NCI-H1436 (cell line): ENCODE data around the gene TP53BP2.
"Not testable (repeated sequence)": the region's sequence is repeated elsewhere in the genome, so short reads cannot be mapped to it uniquely, and the experiment has no call there.

ENCODE experiments used
- DNase-seq: peaks from one replicate; lab custom pipeline; 2025; lab: John Stamatoyannopoulos, UW

TP53BP2 gene

GRCh38 chr1:223831755-223832636, 13.8 kb downstream of the TP53BP2 start:
- DNase-seq: no peak

DNA sequence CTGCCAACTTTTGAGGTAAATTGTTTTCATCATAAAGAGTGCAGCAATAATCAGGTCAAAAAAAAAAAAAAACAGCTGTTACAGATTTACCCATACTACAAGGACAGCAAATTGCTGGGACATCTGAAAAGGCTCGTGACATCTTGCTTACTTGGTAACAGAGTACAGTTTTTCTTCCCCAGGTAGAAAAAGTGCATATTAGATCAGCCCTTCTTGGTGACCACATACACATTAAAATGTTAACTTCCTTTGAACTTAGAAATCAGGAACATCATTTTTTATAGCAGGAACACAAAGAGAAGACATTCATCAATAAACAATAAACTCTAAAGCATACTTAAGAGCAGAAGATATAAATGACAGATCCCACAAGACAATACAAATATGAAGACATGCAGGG, 16.1 kb downstream of the TP53BP2 start:
- no peak for DNase-seq

GRCh38 chr1:223828162-223828848, 17.4 kb downstream of the TP53BP2 start:
- no peak for DNase-seq

DNA sequence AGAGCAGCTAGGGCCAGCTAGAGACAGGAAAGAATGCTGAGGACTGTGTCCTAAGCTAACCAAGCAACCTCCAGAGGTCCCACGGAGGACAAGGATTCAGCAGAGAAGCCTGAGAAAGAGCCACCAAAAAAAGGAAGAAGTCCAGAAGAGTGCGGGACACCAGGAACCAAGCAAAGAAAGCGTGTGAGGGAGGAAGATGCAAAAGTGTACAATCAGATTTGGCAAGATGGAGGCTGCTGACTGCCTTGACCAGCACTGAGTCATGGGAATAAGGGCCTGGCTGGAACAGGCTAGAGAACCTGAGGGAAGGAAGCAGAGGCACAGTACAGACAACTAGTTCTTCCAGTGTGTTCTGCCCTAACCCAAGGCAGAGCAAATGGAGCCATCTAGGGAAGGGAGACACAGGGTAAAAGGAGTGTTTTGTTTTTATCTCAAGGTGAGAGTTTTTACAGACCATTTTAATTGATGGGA, 18.5 kb downstream of the TP53BP2 start:
- no peak for DNase-seq

- DNase-seq: no peak
These were observed 19.7 kb downstream of the TP53BP2 start for GRCh38 chr1:223825767-223826748.

- no peak for DNase-seq
These were observed 21.0 kb downstream of the TP53BP2 start for GRCh38 chr1:223824712-223825111.

DNA sequence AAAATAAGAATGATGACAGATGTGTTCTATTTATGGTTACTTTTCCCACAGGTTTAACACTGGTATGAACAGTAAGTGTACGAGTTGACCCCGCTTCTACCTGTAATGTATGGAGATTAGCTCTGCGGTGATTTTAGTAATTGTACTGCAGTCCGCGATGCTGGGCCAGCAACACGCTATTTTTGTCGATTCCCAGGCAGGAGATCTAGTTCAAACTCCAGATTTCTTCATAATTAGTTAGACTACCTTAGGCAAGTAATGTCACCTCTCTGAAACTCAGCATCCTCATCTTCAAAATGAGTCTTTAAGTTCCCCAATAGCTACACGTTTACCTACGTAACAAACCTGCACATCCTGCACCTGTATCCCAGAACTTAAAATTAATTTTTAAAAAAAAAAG, 21.5 kb downstream of the TP53BP2 start:
- DNase-seq: no peak

DNA sequence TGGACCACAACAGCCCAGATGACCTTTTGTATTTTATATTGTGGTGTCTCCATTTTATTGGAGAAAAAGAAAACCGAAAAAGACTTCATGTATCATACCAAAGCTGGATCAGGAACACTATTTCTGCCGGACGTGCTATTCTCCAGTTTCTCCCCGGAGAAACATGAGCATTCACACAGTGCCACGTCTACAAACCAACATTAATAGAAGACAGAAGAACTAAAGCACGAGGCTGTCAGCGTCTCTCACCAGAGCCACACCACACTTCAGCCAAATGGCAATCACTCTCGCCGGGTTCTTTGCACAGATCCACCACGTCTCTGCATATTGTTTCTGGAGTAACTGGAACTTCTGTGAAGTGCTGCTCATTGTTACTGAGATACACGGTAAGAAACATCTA, 24.8 kb downstream of the TP53BP2 start:
- DNase-seq: no peak

DNA sequence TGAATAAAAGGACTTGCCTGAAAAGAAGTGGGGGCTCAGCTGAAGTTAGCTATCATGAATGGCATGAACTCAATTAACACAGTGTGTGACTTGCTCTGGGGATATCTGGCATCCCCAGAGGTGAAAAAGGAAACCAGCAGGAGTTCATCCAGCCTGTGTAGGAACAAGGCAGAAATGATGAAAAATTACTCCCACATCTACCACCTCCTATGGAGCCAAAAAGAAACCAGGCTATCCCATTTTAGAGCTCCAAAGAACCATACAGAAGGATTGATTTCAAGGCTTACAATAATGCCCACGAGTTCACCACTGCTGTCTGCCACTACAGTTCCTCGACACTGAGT, 25.3 kb downstream of the TP53BP2 start:
- no peak for DNase-seq

DNA sequence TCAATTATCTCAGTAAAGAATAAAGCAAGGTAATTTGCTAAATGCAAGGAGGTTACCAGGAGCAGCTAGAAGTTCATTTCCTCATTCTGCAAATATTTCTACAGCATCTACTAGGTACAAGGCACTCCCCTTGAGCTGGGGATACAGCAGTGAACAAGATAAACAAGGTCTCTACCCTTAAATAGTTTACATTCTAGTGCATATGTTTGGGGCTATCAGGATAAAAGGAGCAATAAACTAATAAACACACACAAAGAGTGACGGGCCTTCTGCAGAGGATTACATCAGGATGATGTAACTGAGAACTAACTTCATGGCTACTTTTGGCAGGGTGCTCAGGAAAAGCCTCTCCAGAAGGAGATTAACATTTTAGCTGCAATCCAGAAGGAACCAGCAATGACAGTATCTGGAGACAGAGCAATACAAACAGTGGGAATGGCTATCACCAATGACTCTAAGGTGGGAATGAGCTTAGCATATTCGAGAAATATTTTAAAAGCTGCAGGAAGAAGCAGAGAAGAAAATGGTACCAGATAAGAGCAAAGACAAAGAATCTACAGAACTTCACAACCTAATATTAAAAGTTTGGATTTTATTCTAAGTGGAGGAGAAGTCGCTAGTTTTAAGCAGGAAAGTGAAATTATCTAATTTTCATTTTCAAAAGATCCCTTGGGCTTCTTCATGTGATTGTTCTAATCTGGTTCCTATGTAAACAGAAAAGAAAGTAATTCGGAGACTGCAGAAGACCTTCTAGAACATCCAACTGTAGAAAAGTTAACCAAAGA, 25.8 kb downstream of the TP53BP2 start:
- DNase-seq: no peak

DNA sequence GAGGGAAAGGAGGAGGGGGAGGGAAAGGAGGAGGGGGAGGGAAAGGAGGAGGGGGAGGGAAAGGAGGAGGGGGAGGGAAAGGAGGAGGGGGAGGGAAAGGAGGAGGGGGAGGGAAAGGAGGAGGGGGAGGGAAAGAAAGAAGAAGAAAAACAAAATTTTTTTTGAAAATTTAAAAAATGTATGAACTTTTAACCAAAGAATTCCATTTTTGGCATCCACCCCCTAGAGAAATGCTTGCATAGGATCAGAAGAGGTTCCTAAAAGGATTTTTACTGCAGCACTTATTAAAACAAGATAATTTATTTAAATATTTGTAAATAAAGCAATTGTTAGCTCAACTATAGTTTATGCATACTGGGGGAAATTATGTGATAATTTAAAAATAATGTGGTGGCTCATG, 28.5 kb downstream of the TP53BP2 start:
- not testable (repeated sequence) for DNase-seq

- no peak for DNase-seq
These were observed 29.9 kb downstream of the TP53BP2 start for GRCh38 chr1:223815865-223816264.

- DNase-seq: no peak
These were observed 30.5 kb downstream of the TP53BP2 start for GRCh38 chr1:223815020-223815853.

- DNase-seq: no peak
These were observed 32.1 kb downstream of the TP53BP2 start for GRCh38 chr1:223813645-223814044.

- peak; percentile 28 for DNase-seq
These were observed 34.1 kb downstream of the TP53BP2 start for GRCh38 chr1:223811634-223812101.

- DNase-seq: no peak
These were observed 35.2 kb downstream of the TP53BP2 start for GRCh38 chr1:223810586-223810985.

- not testable (repeated sequence) for DNase-seq
These were observed 35.8 kb downstream of the TP53BP2 start for GRCh38 chr1:223809905-223810304.

- DNase-seq: no peak
These were observed 42.5 kb downstream of the TP53BP2 start for GRCh38 chr1:223803211-223803610.

GRCh38 chr1:223802602-223803001, 43.1 kb downstream of the TP53BP2 start:
- DNase-seq: no peak

GRCh38 chr1:223802032-223802431, 43.7 kb downstream of the TP53BP2 start:
- no peak for DNase-seq
